Measurements from ENCODE around the gene SMC1B. TPM values are rescaled to one million over a fixed set of nuclear protein-coding genes. Genes with fewer than 3 reads are reported as not detected.

Gene SMC1B
- total and polyA plus RNA-seq, 2 experiments from 2014 or later = 0.10 TPM; not detected in 1

- H3K4me3 Mint-ChIP-seq = no peak overlapping the region
- H3K4me1 Mint-ChIP-seq = peaks cover 2% of the 10 kb centered on the region; the same call in 2 of the 3 replicates
- Histone ChIP-seq H3K4me1 (ENCODE audit: insufficient read depth) (no peaks in the 10 kb centered on the region), H2AFZ (no peak overlapping the region), H3K4me3 (no peak overlapping the region), H3K79me2 (replicated peaks; ENCODE audit: insufficient read depth) (no peaks in the 10 kb centered on the region), H3K27ac (ENCODE audit: low read depth) (no peak overlapping the region), H3K9me2 (ENCODE audit: insufficient read depth) (no peaks in the 10 kb centered on the region), H3K36me3 (ENCODE audit: insufficient read depth) (no peaks in the 10 kb centered on the region), H4K20me1 (replicated peaks; ENCODE audit: insufficient read depth) (no peaks in the 10 kb centered on the region), H3F3A (replicated peaks; ENCODE audit: low read depth) (no peaks in the 10 kb centered on the region), H3K4me2 (no peak overlapping the region), H3K27me3 (ENCODE audit: insufficient read depth) (no peaks in the 10 kb centered on the region)
- peaks cover 6% of the 10 kb centered on the region; the same call in 1 of the 3 replicates for H3K36me3 Mint-ChIP-seq (ENCODE audit: low read depth)
- H3K27ac Mint-ChIP-seq = no peak overlapping the region
- H3K9me3 Mint-ChIP-seq = peaks cover 2% of the 10 kb centered on the region; the same call in 1 of the 3 replicates
- H3K27me3 Mint-ChIP-seq (ENCODE audit: insufficient read depth, low read depth, poor library complexity) = peaks cover 14% of the 10 kb centered on the region
- no peak for TF ChIP-seq JUNB (IDR thresholded peaks at IDR 0.05; ENCODE audit: unreplicated experiment)
- TF ChIP-seq NANOG (IDR thresholded peaks at IDR 0.05; ENCODE audit: borderline replicate concordance) = no peak
- TF ChIP-seq CREB1 (CRISPR knock-in tag; IDR thresholded peaks at IDR 0.05; ENCODE audit: low read depth) = no peak
- ATAC-seq (no peak), DNase-seq (ENCODE audit: low spot score) (no peak)
Measured at GRCh38 chr22:45429424-45429823, 16.0 kb upstream of the SMC1B start.

- H3K4me3 Mint-ChIP-seq = no peak overlapping the region
- Histone ChIP-seq H3K27me3 (ENCODE audit: insufficient read depth) (no peaks in the 10 kb centered on the region), H4K20me1 (replicated peaks; ENCODE audit: insufficient read depth) (no peaks in the 10 kb centered on the region), H3K79me2 (replicated peaks; ENCODE audit: insufficient read depth) (no peaks in the 10 kb centered on the region), H3K4me2 (no peak overlapping the region), H3F3A (replicated peaks; ENCODE audit: low read depth) (no peaks in the 10 kb centered on the region), H3K4me3 (no peak overlapping the region), H3K4me1 (ENCODE audit: insufficient read depth) (no peaks in the 10 kb centered on the region), H2AFZ (no peak overlapping the region), H3K27ac (ENCODE audit: low read depth) (no peak overlapping the region), H3K36me3 (ENCODE audit: insufficient read depth) (no peaks in the 10 kb centered on the region), H3K9me2 (ENCODE audit: insufficient read depth) (no peaks in the 10 kb centered on the region)
- no peak for DNase-seq (ENCODE audit: low spot score)
- peaks cover 8% of the 10 kb centered on the region for H3K27me3 Mint-ChIP-seq (ENCODE audit: insufficient read depth, low read depth, poor library complexity)
- H3K27ac Mint-ChIP-seq = no peak overlapping the region
- no peak for ATAC-seq
- H3K9me3 Mint-ChIP-seq = peaks cover 2% of the 10 kb centered on the region; the same call in 1 of the 3 replicates
- H3K4me1 Mint-ChIP-seq = no peaks in the 10 kb centered on the region; the same call in 2 of the 3 replicates
- peaks cover 6% of the 10 kb centered on the region; the same call in 1 of the 3 replicates for H3K36me3 Mint-ChIP-seq (ENCODE audit: low read depth)
- TF ChIP-seq CREB1 (CRISPR knock-in tag; IDR thresholded peaks at IDR 0.05; ENCODE audit: low read depth) (no peak), NANOG (IDR thresholded peaks at IDR 0.05; ENCODE audit: borderline replicate concordance) (no peak), JUNB (IDR thresholded peaks at IDR 0.05; ENCODE audit: unreplicated experiment) (no peak), STAT1 (IDR thresholded peaks at IDR 0.05; ENCODE audit: unreplicated experiment) (no peak), REST (IDR thresholded peaks at IDR 0.05; ENCODE audit: unreplicated experiment) (no peak), EZH2phosphoT487 (IDR thresholded peaks at IDR 0.05; ENCODE audit: unreplicated experiment) (no peak), ZNF331 (CRISPR knock-in tag; IDR thresholded peaks at IDR 0.05; ENCODE audit: low read depth) (no peak), ETS1 (IDR thresholded peaks at IDR 0.05) (no peak), POLR2AphosphoS5 (IDR thresholded peaks at IDR 0.05; ENCODE audit: low read depth) (no peak), EZH2 (IDR thresholded peaks at IDR 0.05; ENCODE audit: low read depth, unreplicated experiment) (no peak)
Measured at GRCh38 chr22:45428391-45429385, 15.3 kb upstream of the SMC1B start.
